HepG2 (cell line): ENCODE data around the gene ZNF211. TPM values are rescaled to one million over a fixed set of nuclear protein-coding genes. Genes with fewer than 3 reads are reported as not detected.

Source experiments
- ATAC-seq: fragments of 200-7000 bp; cut with Tn5 transposase; 3 replicates; pipeline ENCODE4 v1.9.1; 2020; ENCODE audit warnings: mild to moderate bottlenecking, moderate library complexity
- BruUV-seq: library from RNA; stranded (reverse); fragments of 400-500 nt; replicated peaks from 2 replicates; lab custom pipeline; 2021; lab: Mats Ljungman, UMichigan
- CTCF ChIA-PET: fragments of 300-600 bp; formaldehyde crosslinking; extraction: SDS; loops from one replicate; lab custom pipeline; 2021; ENCODE audit warnings: low total read pairs, inconsistent platforms, low intra/inter-chr PET ratio; lab: Yijun Ruan, JAX
- POLR2A ChIA-PET: fragments of 350-600 bp; sonication (Branson Sonifier 250); formaldehyde crosslinking; loops from one replicate; lab custom pipeline; 2020; ENCODE audit warnings: antibody characterized with exemption, inconsistent platforms; lab: Yijun Ruan, JAX
- DNase-seq: peaks from one replicate; pipeline ENCODE4 v3.0.0-alpha.2; 2015; ENCODE audit warnings: low spot score
- FAIRE-seq: peaks from 3 replicates; lab custom pipeline; 2011; peaks lifted over from hg19 to GRCh38; lab: Jason Lieb, UNC
- H2AFZ ChIP-seq: one replicate; pipeline ENCODE4 v1.6.1; 2011; ENCODE audit warnings: low read length, inconsistent platforms
- H3K27ac ChIP-seq: fragments of 300-600 bp; 3 replicates; pipeline ENCODE4 v1.8.0; 2011; ENCODE audit warnings: mixed run types, mild to moderate bottlenecking, mixed read lengths, low read length, inconsistent platforms; ENCODE audit not compliant: insufficient read depth; ENCODE audit errors: extremely low read length
- H3K27me3 ChIP-seq, 2 experiments: fragments of 200-600 bp in 1 of 2; 2 replicates in 1 of 2; 3 replicates in 1 of 2; pipeline versions ENCODE4 v1.6.0 to v1.8.0; 2011; ENCODE audit warnings: low read length in 2 of 2, mild to moderate bottlenecking in 2 of 2, moderate library complexity in 2 of 2, inconsistent platforms in 1 of 2; ENCODE audit not compliant: insufficient read depth in 2 of 2, control insufficient read depth in 1 of 2
- H3K36me3 ChIP-seq, 2 experiments: fragments of 200-600 bp in 1 of 2; replicated peaks in 1 of 2; 2 replicates in 1 of 2; 3 replicates in 1 of 2; pipeline versions ENCODE4 v1.5.1 to v1.8.0; 2011; ENCODE audit warnings: low read length in 2 of 2, inconsistent platforms in 1 of 2; ENCODE audit not compliant: insufficient read depth in 2 of 2, control insufficient read depth in 1 of 2
- H3K4me1 ChIP-seq: 2 replicates; pipeline ENCODE4 v1.5.1; 2012; ENCODE audit warnings: low read length, inconsistent platforms; ENCODE audit not compliant: insufficient read depth
- H3K4me2 ChIP-seq: 2 replicates; pipeline ENCODE4 v1.6.0; 2011; ENCODE audit warnings: low read depth, low read length, inconsistent platforms
- H3K4me3 ChIP-seq, 3 experiments: fragments of 200-600 bp in 1 of 3; sonication (generic), shearing (Covaris generic) in 1 of 3; replicated peaks in 1 of 3; 2 replicates each; pipeline ENCODE4 v1.5.1; 2011 to 2016; ENCODE audit warnings: low read length in 3 of 3, inconsistent platforms in 2 of 3, low read depth in 2 of 3, mild to moderate bottlenecking in 2 of 3, control low read depth in 1 of 3, mixed read lengths in 1 of 3; ENCODE audit not compliant: insufficient read depth in 1 of 3
- H3K79me2 ChIP-seq: one replicate; pipeline ENCODE4 v1.6.1; 2011; ENCODE audit warnings: low read length, inconsistent platforms; ENCODE audit not compliant: insufficient read depth
- H3K9ac ChIP-seq: 2 replicates; pipeline ENCODE4 v1.6.0; 2011; ENCODE audit warnings: mild to moderate bottlenecking, low read depth, low read length, inconsistent platforms; ENCODE audit not compliant: insufficient read depth
- H3K9me3 ChIP-seq: 2 replicates; pipeline ENCODE4 v1.5.1; 2012; ENCODE audit warnings: mild to moderate bottlenecking, low read length
- H4K20me1 ChIP-seq: 2 replicates; pipeline ENCODE4 v1.6.0; 2011; ENCODE audit warnings: inconsistent platforms, mild to moderate bottlenecking, low read length, moderate library complexity; ENCODE audit not compliant: insufficient read depth
- IRF1 ChIP-seq: sonication (generic); formaldehyde crosslinking; IDR thresholded peaks from 2 replicates; pipeline ENCODE4 v1.4.0; 2020; ENCODE audit warnings: low read depth, mild to moderate bottlenecking, missing genetic modification reagents
- NCOA1 ChIP-seq: sonication (generic); formaldehyde crosslinking; IDR thresholded peaks from 2 replicates; pipeline ENCODE4 v1.9.0; 2021; ENCODE audit warnings: missing genetic modification reagents
- NFRKB ChIP-seq: fragments of 450-650 bp; IDR thresholded peaks from 2 replicates; pipeline ENCODE4 v1.6.1; 2017
- NFYC ChIP-seq: IDR thresholded peaks from 2 replicates; pipeline ENCODE4 v1.6.1; 2016; ENCODE audit warnings: missing genetic modification reagents, missing compliant biosample characterization
- REL ChIP-seq: sonication (generic); formaldehyde crosslinking; conservative IDR thresholded peaks from 2 replicates; pipeline ENCODE4 v1.8.0; 2022; ENCODE audit warnings: mild to moderate bottlenecking, missing genetic modification reagents, moderate library complexity
- XRCC5 ChIP-seq: fragments of 200-400 bp; formaldehyde crosslinking; optimal IDR thresholded peaks from 2 replicates; pipeline ENCODE3; 2017; ENCODE audit warnings: mild to moderate bottlenecking, low read length
- ZBTB3 ChIP-seq: sonication (generic); formaldehyde crosslinking; IDR thresholded peaks from 2 replicates; pipeline ENCODE4 v1.4.0; 2020; ENCODE audit warnings: low read depth, mild to moderate bottlenecking, moderate library complexity, missing genetic modification reagents, borderline replicate concordance
- ZNF264 ChIP-seq: sonication (generic); formaldehyde crosslinking; IDR thresholded peaks from 2 replicates; pipeline ENCODE4 v1.4.0; 2020; ENCODE audit warnings: missing genetic modification reagents
- ZNF678 ChIP-seq: sonication (generic); formaldehyde crosslinking; IDR thresholded peaks from 2 replicates; pipeline ENCODE4 v1.4.0; 2020; ENCODE audit warnings: mild to moderate bottlenecking, missing genetic modification reagents
- WGBS: methylation state at CpG from one replicate; pipeline ENCODE4 v1.1.6; 2017; ENCODE audit warnings: low lambda C conversion rate; 5-methylcytosine and 5-hydroxymethylcytosine counted together
- in situ Hi-C: cut with HindIII; loops from 2 replicates; pipeline ENCODE4 v1.10.0; 2017; ENCODE audit warnings: low pct_unique_long_range_greater_than_20kb; ENCODE audit not compliant: extremely low pct_ligation_motif_present
- intact Hi-C: fragments of 100-400 bp; cut with micrococcal nuclease; formaldehyde crosslinking; loops from one replicate; pipeline ENCODE4 v1.10.0; 2022; ENCODE audit not compliant: unreplicated experiment
- polyA plus RNA-seq, 8 experiments: library from polyadenylated mRNA; depleted of rRNA in 3 of 8; stranded (reverse) in 7 of 8; unstranded in 1 of 8; fragments of >200 nt; fragmentation: Illumina TruSeq in 4 of 8; extraction: Trizol in 4 of 8; gene quantifications; 2 replicates each; pipeline versions ENCODE4 v1.2.1 to v1.2.3, GENCODE V29; 2011 to 2016; ENCODE audit warnings: low read depth in 4 of 8, missing spikeins in 1 of 8, mixed read lengths in 1 of 8; ENCODE audit not compliant: insufficient read depth in 1 of 8
- total RNA-seq, 5 experiments: library from RNA; depleted of rRNA; stranded (reverse); fragments of >200 nt; fragmentation: Illumina TruSeq; extraction: Trizol; gene quantifications; 2 replicates each; pipeline ENCODE4 v1.2.3, GENCODE V29; 2016; ENCODE audit warnings: low read depth in 1 of 5

Gene ZNF211
- total and polyA plus RNA-seq, 2 of the 13 experiments (the other 11 are each of a cell fraction or from before 2014, with no cell fraction given), result 9.9 to 11.2 TPM

GRCh38 chr19:57689750-57690149, 56.8 kb downstream of the ZNF211 start:
- H3K27me3 ChIP-seq, result no peaks in the 10 kb centered on the region
- H3K4me1 ChIP-seq, result peaks cover 10% of the 10 kb centered on the region
- no peak overlapping the region for H3K27ac ChIP-seq
- TF ChIP-seq ZNF264 (no peak), XRCC5 (no peak), IRF1 (CRISPR knock-in tag) (no peak), NFRKB (no peak), REL (CRISPR knock-in tag) (no peak), ZBTB3 (no peak), ZNF678 (CRISPR knock-in tag) (no peak), NFYC (CRISPR knock-in tag) (no peak), NCOA1 (CRISPR knock-in tag) (no peak)
- TF ChIP-seq, all 625 proteins: peak for 0
- in situ Hi-C loops, result no loop called here
- Histone ChIP-seq H3K36me3 (peaks cover 12 to 49% of the 10 kb centered on the region in 2 experiments), H3K4me3 (no peak overlapping the region), H3K79me2 (peaks cover 65% of the 10 kb centered on the region), H2AFZ (no peak overlapping the region), H3K9ac (no peak overlapping the region), H3K9me3 (peaks cover 11% of the 10 kb centered on the region; the same call in 1 of the 2 replicates), H3K4me2 (no peak overlapping the region), H4K20me1 (0 out of 2 replicates have a peak, but pooled peaks cover 4% of the 10 kb centered on the region)
- intact Hi-C loops, result no loop called here
- POLR2A ChIA-PET, result no interaction called here
- BruUV-seq, result no TSS peak
- FAIRE-seq (no peak), DNase-seq (no peak), ATAC-seq (no peak)
- CTCF ChIA-PET, result no interaction called here
- 96% methylated on average over 3 of the region's 3 CpGs for WGBS

Other genes starting within 250 kb of the ZNF211 start
- 24.9 and 29.4 TPM in 2 replicates for gene ZNF548, start 243.3 kb upstream of the ZNF211 start, total RNA-seq (2016; rRNA removed; fragmentation: Illumina TruSeq; extraction: Trizol)
- gene ZNF548, start 243.3 kb upstream of the ZNF211 start, polyA plus RNA-seq (2011; rRNA removed), result 19.5 and 19.6 TPM in 2 replicates
- gene ZNF17, start 222.0 kb upstream of the ZNF211 start, total RNA-seq (2016; rRNA removed; fragmentation: Illumina TruSeq; extraction: Trizol), result 10.1 and 14.0 TPM in 2 replicates
- gene ZNF17, start 222.0 kb upstream of the ZNF211 start, polyA plus RNA-seq (2011; rRNA removed), result 3.0 and 3.7 TPM in 2 replicates
- gene ZNF749, start 197.8 kb upstream of the ZNF211 start, total RNA-seq (2016; rRNA removed; fragmentation: Illumina TruSeq; extraction: Trizol), result 19.1 and 21.0 TPM in 2 replicates
- gene ZNF749, start 197.8 kb upstream of the ZNF211 start, polyA plus RNA-seq (2011; rRNA removed), result 18.9 and 22.7 TPM in 2 replicates
- 0.62 and 0.80 TPM in 2 replicates for gene VN1R1, start 176.0 kb upstream of the ZNF211 start, total RNA-seq (2016; rRNA removed; fragmentation: Illumina TruSeq; extraction: Trizol)
- gene VN1R1, start 176.0 kb upstream of the ZNF211 start, polyA plus RNA-seq (2011; rRNA removed), result 0.87 and 1.0 TPM in 2 replicates
- gene ZNF772, start 155.6 kb upstream of the ZNF211 start, total RNA-seq (2016; rRNA removed; fragmentation: Illumina TruSeq; extraction: Trizol), result 17.2 and 23.6 TPM in 2 replicates
- gene ZNF772, start 155.6 kb upstream of the ZNF211 start, polyA plus RNA-seq (2011; rRNA removed), result 3.1 and 4.0 TPM in 2 replicates
- gene ZNF419, start 145.4 kb upstream of the ZNF211 start, total RNA-seq (2016; rRNA removed; fragmentation: Illumina TruSeq; extraction: Trizol), result 8.8 and 9.0 TPM in 2 replicates
- gene ZNF419, start 145.4 kb upstream of the ZNF211 start, polyA plus RNA-seq (2011; rRNA removed), result 8.5 and 11.1 TPM in 2 replicates
- gene ZNF773, start 133.2 kb upstream of the ZNF211 start, total RNA-seq (2016; rRNA removed; fragmentation: Illumina TruSeq; extraction: Trizol), result 6.7 and 6.9 TPM in 2 replicates
- 5.7 and 7.3 TPM in 2 replicates for gene ZNF773, start 133.2 kb upstream of the ZNF211 start, polyA plus RNA-seq (2011; rRNA removed)
- gene ZNF549, start 105.8 kb upstream of the ZNF211 start, total RNA-seq (2016; rRNA removed; fragmentation: Illumina TruSeq; extraction: Trizol), result 6.4 and 8.8 TPM in 2 replicates
- gene ZNF549, start 105.8 kb upstream of the ZNF211 start, polyA plus RNA-seq (2011; rRNA removed), result 2.8 and 2.9 TPM in 2 replicates
- 8.0 and 8.6 TPM in 2 replicates for gene ZNF550, start 73.3 kb upstream of the ZNF211 start, total RNA-seq (2016; rRNA removed; fragmentation: Illumina TruSeq; extraction: Trizol)
- 9.1 and 12.1 TPM in 2 replicates for gene ZNF550, start 73.3 kb upstream of the ZNF211 start, polyA plus RNA-seq (2011; rRNA removed)
- 5.3 and 6.6 TPM in 2 replicates for gene ZNF416, start 54.3 kb upstream of the ZNF211 start, total RNA-seq (2016; rRNA removed; fragmentation: Illumina TruSeq; extraction: Trizol)
- 1.5 and 2.1 TPM in 2 replicates for gene ZNF416, start 54.3 kb upstream of the ZNF211 start, polyA plus RNA-seq (2011; rRNA removed)
- 7.2 and 9.8 TPM in 2 replicates for gene ZIK1, start 49.0 kb upstream of the ZNF211 start, total RNA-seq (2016; rRNA removed; fragmentation: Illumina TruSeq; extraction: Trizol)
- 1.9 and 2.1 TPM in 2 replicates for gene ZIK1, start 49.0 kb upstream of the ZNF211 start, polyA plus RNA-seq (2011; rRNA removed)
- gene ZNF530, start 33.3 kb upstream of the ZNF211 start, total RNA-seq (2016; rRNA removed; fragmentation: Illumina TruSeq; extraction: Trizol), result 7.5 and 7.8 TPM in 2 replicates
- gene ZNF530, start 33.3 kb upstream of the ZNF211 start, polyA plus RNA-seq (2011; rRNA removed), result 1.1 and 1.6 TPM in 2 replicates
- 17.1 and 19.4 TPM in 2 replicates for gene ZNF134, start 18.9 kb upstream of the ZNF211 start, total RNA-seq (2016; rRNA removed; fragmentation: Illumina TruSeq; extraction: Trizol)
- gene ZNF134, start 18.9 kb upstream of the ZNF211 start, polyA plus RNA-seq (2011; rRNA removed), result 6.8 and 7.1 TPM in 2 replicates
- 0.56 and 0.60 TPM in 2 replicates for gene ZSCAN4, start 35.8 kb downstream of the ZNF211 start, total RNA-seq (2016; rRNA removed; fragmentation: Illumina TruSeq; extraction: Trizol)
- gene ZSCAN4, start 35.8 kb downstream of the ZNF211 start, polyA plus RNA-seq (2011; rRNA removed), result 0.68 and 0.73 TPM in 2 replicates
- gene ZNF551, start 48.8 kb downstream of the ZNF211 start, total RNA-seq (2016; rRNA removed; fragmentation: Illumina TruSeq; extraction: Trizol), result 14.2 and 23.1 TPM in 2 replicates
- 3.3 and 4.8 TPM in 2 replicates for gene ZNF551, start 48.8 kb downstream of the ZNF211 start, polyA plus RNA-seq (2011; rRNA removed)
- gene ZNF154, start 76.0 kb downstream of the ZNF211 start, total RNA-seq (2016; rRNA removed; fragmentation: Illumina TruSeq; extraction: Trizol), result not detected in 2 replicates
- gene ZNF154, start 76.0 kb downstream of the ZNF211 start, polyA plus RNA-seq (2011; rRNA removed), result not detected in 2 replicates
- not detected in 2 replicates for gene ZNF671, start 94.5 kb downstream of the ZNF211 start, total RNA-seq (2016; rRNA removed; fragmentation: Illumina TruSeq; extraction: Trizol)
- gene ZNF671, start 94.5 kb downstream of the ZNF211 start, polyA plus RNA-seq (2011; rRNA removed), result not detected in 2 replicates
- 15.6 and 16.9 TPM in 2 replicates for gene ZNF776, start 113.6 kb downstream of the ZNF211 start, total RNA-seq (2016; rRNA removed; fragmentation: Illumina TruSeq; extraction: Trizol)
- gene ZNF776, start 113.6 kb downstream of the ZNF211 start, polyA plus RNA-seq (2011; rRNA removed), result 7.6 and 8.2 TPM in 2 replicates
- gene ZNF586, start 136.5 kb downstream of the ZNF211 start, total RNA-seq (2016; rRNA removed; fragmentation: Illumina TruSeq; extraction: Trizol), result 2.1 and 3.4 TPM in 2 replicates
- gene ZNF586, start 136.5 kb downstream of the ZNF211 start, polyA plus RNA-seq (2011; rRNA removed), result 0.50 and 0.89 TPM in 2 replicates
- gene ZNF552, start 181.7 kb downstream of the ZNF211 start, total RNA-seq (2016; rRNA removed; fragmentation: Illumina TruSeq; extraction: Trizol), result 16.3 and 16.6 TPM in 2 replicates
- gene ZNF552, start 181.7 kb downstream of the ZNF211 start, polyA plus RNA-seq (2011; rRNA removed), result 8.1 and 11.7 TPM in 2 replicates
- gene ZNF587B, start 197.1 kb downstream of the ZNF211 start, total RNA-seq (2016; rRNA removed; fragmentation: Illumina TruSeq; extraction: Trizol), result 29.9 and 33.6 TPM in 2 replicates
- gene ZNF587B, start 197.1 kb downstream of the ZNF211 start, polyA plus RNA-seq (2011; rRNA removed), result 4.3 and 5.2 TPM in 2 replicates
- gene ZNF587, start 216.7 kb downstream of the ZNF211 start, total RNA-seq (2016; rRNA removed; fragmentation: Illumina TruSeq; extraction: Trizol), result 17.5 and 22.9 TPM in 2 replicates
- 8.7 and 12.6 TPM in 2 replicates for gene ZNF587, start 216.7 kb downstream of the ZNF211 start, polyA plus RNA-seq (2011; rRNA removed)